Measurements from ENCODE around the gene THBS2.
"Not testable (repeated sequence)": the region's sequence is repeated elsewhere in the genome, so short reads cannot be mapped to it uniquely, and the experiment has no call there.

Gene THBS2

DNA sequence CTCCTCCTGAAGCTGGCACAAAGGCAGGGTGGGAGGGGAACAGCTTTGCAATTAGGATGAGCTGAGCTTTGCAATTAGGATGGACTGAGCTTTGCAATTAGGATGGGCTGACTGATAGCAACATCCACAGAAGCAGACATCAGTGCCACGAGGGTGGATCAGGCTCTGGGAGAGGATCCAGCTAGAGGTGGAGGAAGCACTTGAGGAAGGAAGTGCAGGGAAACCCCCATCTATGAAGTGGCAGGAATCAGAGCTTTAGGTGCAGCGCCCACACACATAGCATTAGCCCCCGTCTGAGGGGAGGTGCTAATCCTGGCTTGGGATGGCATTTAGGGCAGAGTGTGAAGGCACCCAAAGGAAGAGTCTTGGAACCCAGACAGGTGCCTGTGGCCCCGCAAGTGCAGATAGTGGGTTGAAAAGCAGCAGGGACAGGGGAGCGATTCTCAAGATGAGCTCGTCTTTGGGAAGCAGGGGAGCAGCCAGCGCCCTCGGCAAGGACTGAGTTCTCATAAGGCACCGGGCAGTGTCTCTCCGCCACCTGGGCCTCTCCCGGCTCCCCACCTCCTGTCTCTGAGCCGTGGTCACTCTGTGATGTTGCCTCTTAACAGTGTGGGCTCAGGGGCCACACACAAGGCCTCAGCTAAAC lies 12.0 kb upstream of the THBS2 start:
- Mint-ChIP-seq H3K4me1 (ENCODE audit: low read depth) (no peaks in the 10 kb centered on the region), H3K4me3 (no peak overlapping the region), H3K36me3 (ENCODE audit: low read depth) (no peaks in the 10 kb centered on the region), H3K9me3 (no peaks in the 10 kb centered on the region), H3K27ac (no peak overlapping the region), H3K27me3 (peaks cover 7% of the 10 kb centered on the region)
- DNase-seq, result no peak

DNA sequence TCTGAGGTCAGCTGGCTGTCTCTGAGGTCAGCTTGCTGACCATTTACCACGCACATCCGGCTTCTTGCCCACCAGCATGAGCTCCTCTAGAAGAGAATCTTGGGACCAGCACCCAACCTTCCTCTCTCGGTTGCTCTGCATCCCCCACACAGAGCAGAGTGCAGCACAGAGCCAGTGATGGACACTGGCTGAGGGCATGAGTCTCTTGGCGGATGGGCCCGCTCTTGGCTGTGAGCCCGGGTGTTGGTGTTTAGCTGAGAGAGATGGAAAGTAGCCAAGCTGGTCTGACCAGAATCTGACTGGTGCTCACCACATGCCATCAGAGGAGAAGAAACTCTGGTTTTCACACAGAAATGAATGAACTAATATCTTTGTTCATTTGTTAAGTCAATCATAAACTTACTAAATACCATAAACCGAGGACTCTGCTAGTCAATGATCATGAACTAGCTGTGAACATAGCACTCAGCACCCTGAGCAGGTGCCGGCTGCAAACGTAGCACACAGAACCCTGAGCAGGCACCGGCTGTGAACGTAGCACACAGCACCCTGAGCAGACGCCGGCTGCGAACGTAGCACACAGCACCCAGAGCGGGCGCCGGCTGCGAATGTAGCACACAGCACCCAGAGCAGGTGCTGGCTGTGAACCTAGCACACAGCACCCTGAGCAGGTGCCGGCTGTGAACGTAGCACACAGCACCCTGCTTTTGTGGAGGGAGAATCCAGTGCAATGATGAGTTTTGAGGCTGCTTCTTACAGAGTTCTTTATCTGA lies 10.4 kb upstream of the THBS2 start:
- Mint-ChIP-seq H3K27me3 (peaks cover 7% of the 10 kb centered on the region), H3K4me3 (no peak overlapping the region), H3K9me3 (no peaks in the 10 kb centered on the region), H3K4me1 (ENCODE audit: low read depth) (no peaks in the 10 kb centered on the region), H3K36me3 (ENCODE audit: low read depth) (no peaks in the 10 kb centered on the region), H3K27ac (no peak overlapping the region)
- DNase-seq, result no peak

DNA sequence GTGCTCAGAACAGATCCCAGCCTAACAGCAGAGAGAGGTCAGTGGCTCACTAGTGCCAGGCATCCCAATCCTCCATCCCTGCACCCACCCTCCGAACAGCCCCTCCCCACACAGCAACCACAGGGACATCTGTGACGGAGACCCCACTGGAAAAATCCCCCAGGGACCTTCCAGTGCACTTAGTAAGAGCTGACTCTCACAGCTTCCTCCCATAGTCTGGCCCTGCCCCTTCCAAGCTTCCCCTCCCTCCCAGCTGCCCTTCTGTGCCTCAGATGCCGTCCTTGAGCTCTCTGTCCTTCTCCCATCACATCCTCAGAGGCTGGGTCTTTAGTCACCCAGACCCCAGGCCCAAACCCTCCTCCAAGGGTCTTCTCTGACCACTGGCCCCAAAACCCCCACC lies 9.7 kb upstream of the THBS2 start:
- Mint-ChIP-seq H3K4me1 (ENCODE audit: low read depth) (no peaks in the 10 kb centered on the region), H3K27ac (no peak overlapping the region), H3K27me3 (peaks cover 7% of the 10 kb centered on the region), H3K36me3 (ENCODE audit: low read depth) (no peaks in the 10 kb centered on the region), H3K9me3 (no peaks in the 10 kb centered on the region), H3K4me3 (no peak overlapping the region)
- no peak for DNase-seq

DNA sequence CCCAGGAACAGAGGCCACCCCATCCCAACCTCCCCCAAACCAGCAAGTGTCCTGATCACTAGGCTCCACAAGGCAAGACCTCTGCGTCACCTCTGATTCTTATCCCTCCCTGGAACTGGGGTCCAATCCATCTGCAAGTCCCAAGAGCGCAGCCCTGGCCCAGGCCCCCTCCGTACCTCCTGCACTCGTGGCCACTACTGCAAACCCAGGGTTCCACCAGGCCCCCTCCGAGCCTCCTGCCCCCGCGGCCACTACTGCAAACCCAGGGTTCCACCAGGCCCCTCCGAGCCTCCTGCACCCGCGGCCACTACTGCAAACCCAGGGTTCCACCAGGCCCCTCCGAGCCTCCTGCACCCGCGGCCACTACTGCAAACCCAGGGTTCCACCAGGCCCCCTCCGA lies 9.0 kb upstream of the THBS2 start:
- DNase-seq; H3K9me3 Mint-ChIP-seq; H3K27me3 Mint-ChIP-seq; H3K4me3 Mint-ChIP-seq; H3K27ac Mint-ChIP-seq; H3K36me3 Mint-ChIP-seq (ENCODE audit: low read depth); H3K4me1 Mint-ChIP-seq (ENCODE audit: low read depth): not testable (repeated sequence)

GRCh38 chr6:169256518-169256917 lies 2.9 kb upstream of the THBS2 start:
- H3K9me3 Mint-ChIP-seq, result no peaks in the 10 kb centered on the region
- H3K27ac Mint-ChIP-seq, result no peak overlapping the region
- H3K36me3 Mint-ChIP-seq (ENCODE audit: low read depth), result no peaks in the 10 kb centered on the region
- no peak for DNase-seq
- H3K4me3 Mint-ChIP-seq, result no peak overlapping the region
- H3K4me1 Mint-ChIP-seq (ENCODE audit: low read depth), result peaks cover 25% of the 10 kb centered on the region
- H3K27me3 Mint-ChIP-seq, result peaks cover 70% of the 10 kb centered on the region

GRCh38 chr6:169256061-169256460 lies 2.4 kb upstream of the THBS2 start:
- H3K27me3 Mint-ChIP-seq, result peaks cover 73% of the 10 kb centered on the region
- peaks cover 25% of the 10 kb centered on the region for H3K4me1 Mint-ChIP-seq (ENCODE audit: low read depth)
- H3K9me3 Mint-ChIP-seq, result no peaks in the 10 kb centered on the region
- no peak overlapping the region for H3K27ac Mint-ChIP-seq
- no peak overlapping the region for H3K4me3 Mint-ChIP-seq
- H3K36me3 Mint-ChIP-seq (ENCODE audit: low read depth), result no peaks in the 10 kb centered on the region
- DNase-seq, result no peak

DNA sequence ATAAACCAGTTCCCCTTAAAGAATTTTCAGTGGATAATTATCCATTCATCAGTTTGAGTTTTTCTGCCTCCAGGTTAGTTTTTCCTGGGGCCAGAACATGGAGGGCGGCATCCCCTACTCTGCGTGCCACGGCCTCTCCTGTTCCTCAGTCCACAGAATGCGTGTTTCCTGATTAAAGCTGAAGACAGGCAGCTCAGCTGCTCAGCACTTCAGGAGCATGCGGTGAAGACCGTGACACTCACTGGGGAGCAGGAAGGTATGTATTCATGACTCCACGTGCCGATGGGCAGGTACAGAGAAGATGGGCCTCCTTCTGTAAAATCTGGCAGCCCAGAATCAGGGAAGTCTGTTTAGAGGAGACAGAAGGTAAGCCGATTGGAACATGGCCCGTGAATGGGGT lies 2.0 kb upstream of the THBS2 start:
- no peak for DNase-seq
- Mint-ChIP-seq H3K36me3 (ENCODE audit: low read depth) (no peaks in the 10 kb centered on the region), H3K4me1 (ENCODE audit: low read depth) (peaks cover 25% of the 10 kb centered on the region), H3K9me3 (no peaks in the 10 kb centered on the region), H3K4me3 (no peak overlapping the region), H3K27ac (no peak overlapping the region), H3K27me3 (peaks cover 75% of the 10 kb centered on the region)

- DNase-seq, result no peak
- H3K4me3 Mint-ChIP-seq, result no peak overlapping the region
- no peaks in the 10 kb centered on the region for H3K9me3 Mint-ChIP-seq
- no peak overlapping the region for H3K27ac Mint-ChIP-seq
- no peaks in the 10 kb centered on the region for H3K36me3 Mint-ChIP-seq (ENCODE audit: low read depth)
- H3K27me3 Mint-ChIP-seq, result peaks cover 81% of the 10 kb centered on the region
- peaks cover 25% of the 10 kb centered on the region for H3K4me1 Mint-ChIP-seq (ENCODE audit: low read depth)
These were observed 1.0 kb upstream of the THBS2 start for GRCh38 chr6:169254456-169255316.

DNA sequence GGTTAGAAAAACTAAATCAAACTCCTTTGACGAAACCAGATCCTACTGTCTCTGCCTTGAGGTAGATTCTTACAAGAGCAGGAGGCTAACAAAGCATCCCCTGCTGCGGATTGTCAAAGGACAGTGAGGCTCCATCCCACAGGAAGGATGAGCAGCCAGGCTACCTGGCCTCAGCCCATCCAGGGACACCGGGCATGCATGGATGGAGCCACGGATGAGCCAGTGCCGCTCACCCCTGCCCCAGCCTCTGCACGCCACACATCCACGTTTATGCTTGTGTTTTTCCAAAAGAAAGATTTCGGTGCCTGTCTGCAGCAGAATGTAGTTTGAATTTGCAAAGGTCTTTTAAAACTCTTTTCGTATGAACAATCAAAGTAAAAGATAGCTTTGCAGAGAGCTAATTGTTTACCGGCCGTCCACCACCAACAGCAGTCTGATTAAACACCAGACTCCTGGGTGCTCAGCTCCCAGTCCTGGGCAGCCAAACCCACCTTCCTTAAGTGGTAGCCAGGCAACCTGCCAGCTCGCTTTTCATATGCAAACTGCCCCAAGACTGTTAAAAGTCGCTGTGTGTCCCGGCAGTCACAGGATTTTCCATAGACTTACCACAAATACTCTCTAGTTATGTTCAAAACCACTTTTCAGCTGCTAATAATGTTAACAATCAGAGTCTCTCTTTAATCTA lies 999 bp downstream of the THBS2 start:
- Mint-ChIP-seq H3K27ac (no peak overlapping the region), H3K4me3 (no peak overlapping the region), H3K27me3 (peaks cover 81% of the 10 kb centered on the region)

GRCh38 chr6:169251822-169252504 lies 1.7 kb downstream of the THBS2 start:
- H3K27ac Mint-ChIP-seq, result no peak overlapping the region
- peaks cover 25% of the 10 kb centered on the region for H3K4me1 Mint-ChIP-seq (ENCODE audit: low read depth)
- DNase-seq, result no peak
- no peaks in the 10 kb centered on the region for H3K36me3 Mint-ChIP-seq (ENCODE audit: low read depth)
- H3K4me3 Mint-ChIP-seq, result no peak overlapping the region
- H3K9me3 Mint-ChIP-seq, result peaks cover 4% of the 10 kb centered on the region
- H3K27me3 Mint-ChIP-seq, result peaks cover 74% of the 10 kb centered on the region

More for the DNA sequence above, 999 bp downstream of the THBS2 start:
- Mint-ChIP-seq H3K4me1 (ENCODE audit: low read depth) (peaks cover 25% of the 10 kb centered on the region), H3K36me3 (ENCODE audit: low read depth) (no peaks in the 10 kb centered on the region), H3K9me3 (peaks cover 2% of the 10 kb centered on the region)
- DNase-seq, result no peak

DNA sequence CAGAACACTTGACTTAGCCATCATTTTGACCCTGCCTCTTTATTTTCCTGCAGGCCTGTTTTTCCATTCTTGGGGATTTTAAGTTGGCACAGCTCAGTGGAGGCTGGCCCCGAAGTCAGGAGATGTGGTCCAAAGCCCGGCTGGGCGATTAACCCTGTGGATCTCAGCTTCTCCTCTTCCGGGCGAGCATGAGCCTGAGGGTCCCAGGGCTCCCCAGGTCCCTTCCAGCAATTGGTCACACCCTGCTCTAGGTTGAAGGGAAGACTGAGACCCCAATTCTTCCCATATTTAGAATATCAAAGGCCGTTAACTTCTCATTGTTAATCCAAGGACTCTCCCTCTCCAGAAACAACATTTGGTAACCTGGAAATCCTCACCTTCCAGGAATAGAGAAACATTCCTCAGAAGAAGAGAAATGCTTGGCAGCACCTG lies 2.3 kb downstream of the THBS2 start:
- Mint-ChIP-seq H3K27ac (no peak overlapping the region), H3K4me3 (no peak overlapping the region), H3K27me3 (peaks cover 68% of the 10 kb centered on the region), H3K9me3 (peaks cover 4% of the 10 kb centered on the region), H3K4me1 (ENCODE audit: low read depth) (peaks cover 25% of the 10 kb centered on the region), H3K36me3 (ENCODE audit: low read depth) (no peaks in the 10 kb centered on the region)
- no peak for DNase-seq

DNA sequence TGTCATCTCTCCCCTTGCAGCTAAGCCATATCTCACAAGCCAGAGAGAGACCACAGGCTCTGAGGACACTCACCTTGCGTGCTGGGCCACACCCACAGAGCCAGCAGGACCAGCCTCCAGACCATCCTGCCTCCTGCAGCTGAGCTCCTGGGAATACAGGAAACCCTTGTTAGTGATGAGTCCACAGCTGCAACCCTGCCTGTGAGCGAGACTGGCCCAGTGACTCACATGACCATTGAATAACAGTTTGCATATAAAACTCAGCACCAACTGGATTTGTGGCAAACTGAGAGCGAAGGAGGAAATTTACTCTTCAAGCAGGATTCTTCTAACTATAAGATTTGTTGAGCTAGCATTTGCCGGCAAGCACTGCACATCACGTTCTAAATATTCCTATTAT lies 3.0 kb downstream of the THBS2 start:
- peaks cover 4% of the 10 kb centered on the region for H3K9me3 Mint-ChIP-seq
- H3K27me3 Mint-ChIP-seq, result peaks cover 61% of the 10 kb centered on the region
- H3K4me3 Mint-ChIP-seq, result no peak overlapping the region
- H3K4me1 Mint-ChIP-seq (ENCODE audit: low read depth), result peaks cover 25% of the 10 kb centered on the region
- H3K27ac Mint-ChIP-seq, result no peak overlapping the region
- no peaks in the 10 kb centered on the region for H3K36me3 Mint-ChIP-seq (ENCODE audit: low read depth)
- no peak for DNase-seq

- H3K27me3 Mint-ChIP-seq, result peaks cover 48% of the 10 kb centered on the region
- H3K27ac Mint-ChIP-seq, result no peak overlapping the region
- no peak overlapping the region for H3K4me3 Mint-ChIP-seq
- no peak for DNase-seq
- peaks cover 22% of the 10 kb centered on the region for H3K4me1 Mint-ChIP-seq (ENCODE audit: low read depth)
- H3K9me3 Mint-ChIP-seq, result peaks cover 4% of the 10 kb centered on the region
- H3K36me3 Mint-ChIP-seq (ENCODE audit: low read depth), result no peaks in the 10 kb centered on the region
These were observed 4.6 kb downstream of the THBS2 start for GRCh38 chr6:169249057-169249456.

GRCh38 chr6:169248521-169248971 lies 5.1 kb downstream of the THBS2 start:
- peaks cover 17% of the 10 kb centered on the region for H3K4me1 Mint-ChIP-seq (ENCODE audit: low read depth)
- DNase-seq, result no peak
- no peak overlapping the region for H3K4me3 Mint-ChIP-seq
- H3K27me3 Mint-ChIP-seq, result peaks cover 43% of the 10 kb centered on the region
- peaks cover 4% of the 10 kb centered on the region for H3K9me3 Mint-ChIP-seq
- no peaks in the 10 kb centered on the region for H3K36me3 Mint-ChIP-seq (ENCODE audit: low read depth)
- H3K27ac Mint-ChIP-seq, result no peak overlapping the region

Measured in activated T-cell treated with anti-CD3 and anti-CD28 coated beads, Interleukin-2, amount 50 U/mL, for 24 hours (primary cell).